CD4-positive, alpha-beta T cell (primary cell): ENCODE measurements around the gene ADGRA1. TPM values are rescaled to one million over a fixed set of nuclear protein-coding genes. Genes with fewer than 3 reads are reported as not detected.

Experiments
- ATAC-seq: fragments of 200-7000 bp; cut with Tn5 transposase; one replicate; pipeline ENCODE4 v1.10.0; 2022; ENCODE audit warnings: mild to moderate bottlenecking; ENCODE audit not compliant: poor library complexity
- CTCF ChIA-PET: fragments of 350-600 bp; sonication (Branson Sonifier 250); formaldehyde crosslinking; loops from one replicate; lab custom pipeline; 2021; ENCODE audit warnings: antibody characterized with exemption, inconsistent platforms; lab: Charles Lee
- POLR2A ChIA-PET: fragments of 350-600 bp; sonication (Branson Sonifier 250); formaldehyde crosslinking; loops from one replicate; lab custom pipeline; 2021; ENCODE audit warnings: antibody characterized with exemption, inconsistent platforms; lab: Charles Lee
- DNase-seq, 14 experiments: peaks; one replicate each; pipeline ENCODE4 v3.0.0-alpha.2; 2013 to 2020; ENCODE audit warnings: mixed read lengths in 2 of 14
- H3K27ac ChIP-seq, 2 donors: one replicate each; pipeline versions ENCODE4 v1.5.1 to v1.7.0; 2013; ENCODE audit warnings: low read length in 2 of 2, low read depth in 1 of 2, mild to moderate bottlenecking in 1 of 2
- H3K27me3 ChIP-seq, 2 experiments: 1 replicate in 1 of 2; 2 replicates in 1 of 2; pipeline versions ENCODE4 v1.6.1 to v1.7.0; 2013; ENCODE audit warnings: low read length in 2 of 2, control low read depth in 1 of 2, mild to moderate bottlenecking in 1 of 2, moderate library complexity in 1 of 2; ENCODE audit not compliant: insufficient read depth in 2 of 2, control insufficient read depth in 1 of 2
- H3K36me3 ChIP-seq: one replicate; pipeline ENCODE4 v1.6.1; 2013; ENCODE audit warnings: low read length, control low read depth; ENCODE audit not compliant: insufficient read depth
- H3K4me1 ChIP-seq: one replicate; pipeline ENCODE4 v1.6.1; 2013; ENCODE audit warnings: low read length, control low read depth; ENCODE audit not compliant: insufficient read depth
- H3K4me3 ChIP-seq: one replicate; pipeline ENCODE4 v1.5.1; 2013; ENCODE audit warnings: mild to moderate bottlenecking, low read length, moderate library complexity
- H3K9me3 ChIP-seq, 2 experiments: 1 replicate in 1 of 2; 2 replicates in 1 of 2; pipeline versions ENCODE4 v1.6.1 to v1.7.0; 2013; ENCODE audit warnings: low read length in 2 of 2, mild to moderate bottlenecking in 2 of 2, control low read depth in 1 of 2, moderate library complexity in 1 of 2; ENCODE audit not compliant: control insufficient read depth in 1 of 2, insufficient read depth in 1 of 2
- H3K27ac Mint-ChIP-seq: one replicate; pipeline ENCODE4 v1.8.0; 2020; ENCODE audit warnings: mixed read lengths
- H3K27me3 Mint-ChIP-seq: one replicate; pipeline ENCODE4 v1.8.0; 2021; ENCODE audit warnings: mixed read lengths
- H3K36me3 Mint-ChIP-seq: one replicate; pipeline ENCODE4 v1.8.0; 2021; ENCODE audit warnings: low read depth, mixed read lengths
- H3K4me1 Mint-ChIP-seq: one replicate; pipeline ENCODE4 v1.8.0; 2021; ENCODE audit warnings: low read depth, mixed read lengths
- H3K4me3 Mint-ChIP-seq: one replicate; pipeline ENCODE4 v1.8.0; 2020; ENCODE audit warnings: mild to moderate bottlenecking, mixed read lengths
- H3K9me3 Mint-ChIP-seq: one replicate; pipeline ENCODE4 v1.8.0; 2020; ENCODE audit warnings: mixed read lengths
- intact Hi-C, 2 experiments: fragments of 100-400 bp; cut with DNase I in 1 of 2; cut with micrococcal nuclease in 1 of 2; formaldehyde crosslinking; loops; one replicate each; pipeline versions ENCODE4 v1.15.1 to v1.9.0; 2023 to 2025; cut with DNase I, micrococcal nuclease
- total RNA-seq, 174 experiments: library from RNA in 2 of 174; stranded (reverse) in 2 of 174; gene quantifications; one replicate each; pipeline ENCODE4 v1.2.3 and lab custom pipeline; 2021 to 2026
- TF ChIP-seq, protein P1 (sequence below): fragments of 200-600 bp; IDR thresholded peaks from one replicate; pipeline ENCODE4 v1.8.0; 2022; ENCODE audit warnings: antibody characterized with exemption, mild to moderate bottlenecking

The ADGRA1 gene
- total RNA-seq, 2 experiments from 2014 or later, result not detected

DNA sequence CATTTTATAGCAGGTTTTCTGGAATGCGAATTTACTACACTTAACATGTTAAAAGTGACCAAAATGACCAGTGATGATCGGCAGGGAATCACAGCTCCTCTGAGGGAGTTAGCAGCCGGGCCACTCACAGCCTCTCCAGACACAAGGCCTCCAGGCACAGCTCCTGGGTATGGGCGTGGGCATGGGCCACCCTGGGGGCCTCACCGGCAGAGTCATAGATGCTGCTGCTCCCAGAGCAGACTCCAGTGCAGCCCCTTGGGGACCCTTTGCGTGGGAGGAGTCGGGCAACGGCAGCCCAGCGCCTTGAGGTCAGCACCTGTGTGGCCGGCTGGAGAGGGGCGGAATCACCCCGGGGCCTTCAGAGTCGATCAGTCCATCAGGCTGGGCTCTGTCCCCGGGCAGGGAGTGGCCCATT is 80.9 kb downstream of the ADGRA1 start:
- Mint-ChIP-seq H3K9me3 (no peaks in the 10 kb centered on the region), H3K27me3 (peaks cover 23% of the 10 kb centered on the region), H3K4me3 (no peak overlapping the region), H3K27ac (no peak overlapping the region), H3K4me1 (no peaks in the 10 kb centered on the region), H3K36me3 (no peaks in the 10 kb centered on the region)
- peaks cover 0 to 7% of the 10 kb centered on the region in 2 experiments for H3K27me3 ChIP-seq
- H3K36me3 ChIP-seq, result no peaks in the 10 kb centered on the region
- no peak overlapping the region for H3K27ac ChIP-seq
- H3K4me3 ChIP-seq, result no peak overlapping the region
- peak in 1 of 14 experiments; percentile 3 for DNase-seq
- POLR2A ChIA-PET, result no interaction called here
- peaks cover 0 to 22% of the 10 kb centered on the region in 2 experiments for H3K9me3 ChIP-seq
- CTCF ChIA-PET, result no interaction called here
- TF ChIP-seq, protein P1, sequence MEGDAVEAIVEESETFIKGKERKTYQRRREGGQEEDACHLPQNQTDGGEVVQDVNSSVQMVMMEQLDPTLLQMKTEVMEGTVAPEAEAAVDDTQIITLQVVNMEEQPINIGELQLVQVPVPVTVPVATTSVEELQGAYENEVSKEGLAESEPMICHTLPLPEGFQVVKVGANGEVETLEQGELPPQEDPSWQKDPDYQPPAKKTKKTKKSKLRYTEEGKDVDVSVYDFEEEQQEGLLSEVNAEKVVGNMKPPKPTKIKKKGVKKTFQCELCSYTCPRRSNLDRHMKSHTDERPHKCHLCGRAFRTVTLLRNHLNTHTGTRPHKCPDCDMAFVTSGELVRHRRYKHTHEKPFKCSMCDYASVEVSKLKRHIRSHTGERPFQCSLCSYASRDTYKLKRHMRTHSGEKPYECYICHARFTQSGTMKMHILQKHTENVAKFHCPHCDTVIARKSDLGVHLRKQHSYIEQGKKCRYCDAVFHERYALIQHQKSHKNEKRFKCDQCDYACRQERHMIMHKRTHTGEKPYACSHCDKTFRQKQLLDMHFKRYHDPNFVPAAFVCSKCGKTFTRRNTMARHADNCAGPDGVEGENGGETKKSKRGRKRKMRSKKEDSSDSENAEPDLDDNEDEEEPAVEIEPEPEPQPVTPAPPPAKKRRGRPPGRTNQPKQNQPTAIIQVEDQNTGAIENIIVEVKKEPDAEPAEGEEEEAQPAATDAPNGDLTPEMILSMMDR, result no peak
- H3K4me1 ChIP-seq, result no peaks in the 10 kb centered on the region
- intact Hi-C loops, result no loop called here
- ATAC-seq, result no peak

DNA sequence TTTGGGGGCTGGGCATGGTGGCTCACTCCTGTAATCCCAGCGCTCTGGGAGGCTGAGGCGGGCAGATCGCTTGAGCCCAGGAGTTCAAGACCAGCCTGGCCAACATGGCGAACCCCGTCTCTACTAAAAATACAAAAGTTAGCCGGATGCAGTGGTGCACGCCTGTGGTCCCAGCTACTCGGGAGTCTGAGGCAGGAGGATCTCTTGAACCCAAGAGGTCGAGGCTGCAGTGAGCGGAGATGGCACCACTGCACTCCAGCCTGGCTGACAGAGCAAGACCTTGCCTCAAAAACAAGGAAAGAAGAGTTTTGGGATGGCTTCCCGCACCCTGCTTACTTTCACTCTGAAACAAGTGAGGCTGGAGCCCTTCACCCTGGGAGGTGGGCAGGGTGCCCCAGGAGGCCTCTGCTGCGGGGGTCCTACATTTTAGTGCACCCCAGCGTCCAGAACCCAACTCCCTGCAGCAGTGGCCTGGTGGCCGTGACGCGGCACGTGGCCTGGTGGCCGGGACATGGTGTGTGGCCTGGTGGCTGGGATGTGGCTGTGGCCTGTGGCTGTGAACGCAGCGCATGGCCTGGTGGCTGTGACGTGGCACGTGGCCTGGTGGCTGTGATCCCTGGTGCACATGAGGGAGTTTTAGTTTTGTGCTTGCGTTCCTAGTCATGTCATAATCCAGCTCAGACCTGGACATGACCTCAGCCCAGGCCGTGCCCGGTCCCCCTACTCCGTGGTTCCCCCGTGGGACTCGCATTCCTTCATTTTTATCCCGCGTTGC is 81.6 kb downstream of the ADGRA1 start:
- H3K4me3 Mint-ChIP-seq, result no peak overlapping the region
- no peak overlapping the region for H3K27ac ChIP-seq
- peaks cover 0 to 7% of the 10 kb centered on the region in 2 experiments for H3K27me3 ChIP-seq
- H3K36me3 ChIP-seq, result no peaks in the 10 kb centered on the region
- no peak overlapping the region for H3K4me3 ChIP-seq
- H3K9me3 ChIP-seq, result peaks cover 0 to 26% of the 10 kb centered on the region in 2 experiments
- H3K4me1 Mint-ChIP-seq, result no peaks in the 10 kb centered on the region
- peaks cover 22% of the 10 kb centered on the region for H3K27me3 Mint-ChIP-seq
- no peak for ATAC-seq
- no peaks in the 10 kb centered on the region for H3K9me3 Mint-ChIP-seq
- ChIA-PET CTCF (no interaction called here), POLR2A (no interaction called here)
- intact Hi-C loops, result no loop called here
- DNase-seq, result no peak
- no peaks in the 10 kb centered on the region for H3K36me3 Mint-ChIP-seq
- TF ChIP-seq, protein P1, result no peak
- H3K4me1 ChIP-seq, result no peaks in the 10 kb centered on the region
- no peak overlapping the region for H3K27ac Mint-ChIP-seq

DNA sequence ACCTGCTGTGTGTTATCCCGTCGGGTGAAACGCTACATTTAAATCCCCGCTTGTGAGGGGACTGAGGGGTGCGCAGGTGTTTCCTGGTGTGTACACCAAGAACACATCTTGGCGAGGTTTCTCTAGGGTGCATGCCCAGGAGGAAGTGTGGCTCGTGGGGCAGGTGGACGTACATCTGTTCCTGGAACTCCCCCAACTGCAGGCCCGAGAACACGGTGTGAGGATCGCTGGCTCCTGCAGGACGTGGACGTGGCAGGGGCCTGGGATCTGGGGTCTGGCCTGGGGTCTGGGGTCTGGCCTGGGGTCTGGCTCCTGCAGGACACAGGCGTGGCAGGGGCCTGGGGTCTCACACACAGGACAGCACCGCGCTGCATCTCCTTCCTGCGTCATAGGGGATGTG is 82.4 kb downstream of the ADGRA1 start:
- Histone ChIP-seq H3K4me3 (no peak overlapping the region), H3K27ac (no peak overlapping the region), H3K27me3 (peaks cover 0 to 7% of the 10 kb centered on the region in 2 experiments), H3K36me3 (no peaks in the 10 kb centered on the region), H3K9me3 (peaks cover 0 to 26% of the 10 kb centered on the region in 2 experiments), H3K4me1 (no peaks in the 10 kb centered on the region)
- Mint-ChIP-seq H3K36me3 (no peaks in the 10 kb centered on the region), H3K27ac (no peak overlapping the region), H3K4me1 (no peaks in the 10 kb centered on the region), H3K27me3 (peaks cover 26% of the 10 kb centered on the region), H3K9me3 (no peaks in the 10 kb centered on the region), H3K4me3 (no peak overlapping the region)
- DNase-seq (no peak), ATAC-seq (no peak)
- intact Hi-C loops, result no loop called here
- TF ChIP-seq, protein P1, result no peak
- POLR2A ChIA-PET, result no interaction called here
- CTCF ChIA-PET, result no interaction called here
